ENCODE measurements around the gene FOXO3. TPM values are rescaled to one million over a fixed set of nuclear protein-coding genes. Genes with fewer than 3 reads are reported as not detected.
"Not testable (repeated sequence)": the region's sequence is repeated elsewhere in the genome, so short reads cannot be mapped to it uniquely, and the experiment has no call there.

The FOXO3 gene
- total RNA-seq, 2 donors from 2014 or later = 108 to 144 TPM

GRCh38 chr6:108559884-108560462, 744 bp upstream of the FOXO3 start:
- H3K4me1 ChIP-seq (replicated peaks) = no peaks in the 10 kb centered on the region
- peak overlapping the region; percentile 99 to 100 for H3K27ac ChIP-seq
- intact Hi-C loops (cut with DNase I) = loop anchor here (2.0 to 5.0 kb wide), 5 partner anchors 29 to 447 kb away; no protein-coding TSS in a partner anchor
- H3K4me3 ChIP-seq = peak overlapping the region; percentile 97 to 98
- H3K9me3 ChIP-seq = no peaks in the 10 kb centered on the region
- H3K27me3 ChIP-seq (replicated peaks; ENCODE audit: insufficient read depth) = no peaks in the 10 kb centered on the region
- DNase-seq (ENCODE audit: low spot score) = peak; percentile 70
- no peaks in the 10 kb centered on the region for H3K36me3 ChIP-seq
- TF ChIP-seq POLR2AphosphoS5 (IDR thresholded peaks at IDR 0.05) (no peak), CTCF (IDR thresholded peaks at IDR 0.05) (peak in 1 of 4 experiments; percentile 12)
- WGBS = 0% methylated on average over 50 of the region's 64 CpGs

GRCh38 chr6:108561309-108561647, 561 bp downstream of the FOXO3 start:
- not testable (repeated sequence) for H3K36me3 ChIP-seq; H3K9me3 ChIP-seq; DNase-seq (ENCODE audit: low spot score); H3K27me3 ChIP-seq (replicated peaks; ENCODE audit: insufficient read depth); H3K4me1 ChIP-seq (replicated peaks)
- Histone ChIP-seq H3K4me3 (peak overlapping the region; percentile 97 to 98), H3K27ac (peak overlapping the region; percentile 99 to 100)
- no CpG with 5 or more reads among the region's 40 CpGs for WGBS
- intact Hi-C loops (cut with DNase I) = loop anchor here (2.0 kb wide), 1 partner anchor 28 kb away; no protein-coding TSS in a partner anchor

GRCh38 chr6:108561742-108562502, 1.2 kb downstream of the FOXO3 start:
- no peaks in the 10 kb centered on the region for H3K4me1 ChIP-seq (replicated peaks)
- no peaks in the 10 kb centered on the region for H3K36me3 ChIP-seq
- DNase-seq (ENCODE audit: low spot score) = peak; percentile 11
- intact Hi-C loops (cut with DNase I) = loop anchor here (2.0 kb wide), 1 partner anchor 27 kb away; no protein-coding TSS in a partner anchor
- no peak for TF ChIP-seq POLR2A (IDR thresholded peaks at IDR 0.05)
- TF ChIP-seq CTCF (IDR thresholded peaks at IDR 0.05) = no peak
- no peak for TF ChIP-seq POLR2AphosphoS5 (IDR thresholded peaks at IDR 0.05)
- WGBS = 8% methylated on average over 46 of the region's 46 CpGs
- no peaks in the 10 kb centered on the region for H3K9me3 ChIP-seq
- peak overlapping the region; percentile 99 to 100 for H3K27ac ChIP-seq
- H3K4me3 ChIP-seq = peak overlapping the region; percentile 97 to 98
- H3K27me3 ChIP-seq (replicated peaks; ENCODE audit: insufficient read depth) = no peaks in the 10 kb centered on the region

- Histone ChIP-seq H3K27ac (peak overlapping the region; percentile 99 to 100), H3K4me1 (replicated peaks) (no peaks in the 10 kb centered on the region), H3K9me3 (no peaks in the 10 kb centered on the region), H3K36me3 (no peaks in the 10 kb centered on the region), H3K27me3 (replicated peaks; ENCODE audit: insufficient read depth) (no peaks in the 10 kb centered on the region), H3K4me3 (peak overlapping the region; percentile 97 to 98)
- DNase-seq (ENCODE audit: low spot score) = peak; percentile 84
- 7% methylated on average over 17 of the region's 17 CpGs for WGBS
- TF ChIP-seq POLR2AphosphoS5 (IDR thresholded peaks at IDR 0.05) = peak; percentile 90
- peak; percentile 62 for TF ChIP-seq POLR2A (IDR thresholded peaks at IDR 0.05)
- TF ChIP-seq CTCF (IDR thresholded peaks at IDR 0.05) = peak in 2 of 4 experiments; percentile 25
- intact Hi-C loops (cut with DNase I) = no loop called here
Measured at GRCh38 chr6:108562503-108562993, 1.8 kb downstream of the FOXO3 start.

GRCh38 chr6:108563292-108563691, 2.6 kb downstream of the FOXO3 start:
- TF ChIP-seq POLR2AphosphoS5 (IDR thresholded peaks at IDR 0.05) = no peak
- no peak for TF ChIP-seq POLR2A (IDR thresholded peaks at IDR 0.05)
- TF ChIP-seq CTCF (IDR thresholded peaks at IDR 0.05) = no peak
- Histone ChIP-seq H3K9me3 (no peaks in the 10 kb centered on the region), H3K4me3 (peak overlapping the region; percentile 97 to 98), H3K27me3 (replicated peaks; ENCODE audit: insufficient read depth) (no peaks in the 10 kb centered on the region), H3K36me3 (no peaks in the 10 kb centered on the region), H3K4me1 (replicated peaks) (no peaks in the 10 kb centered on the region), H3K27ac (peak overlapping the region; percentile 99 to 100)
- no peak for DNase-seq (ENCODE audit: low spot score)
- WGBS = 61% methylated on average over 8 of the region's 8 CpGs
- intact Hi-C loops (cut with DNase I) = no loop called here

Measured in prostate gland (tissue), 2 donors.